HepG2 (cell line): ENCODE results near the gene FSCN2. TPM values are rescaled to one million over a fixed set of nuclear protein-coding genes. Genes with fewer than 3 reads are reported as not detected.
A peak's percentile ranks its signal among the peaks of the same experiment; 100 is the strongest.

Experiments
- FOSL1 ChIP-seq: sonication (generic); formaldehyde crosslinking; IDR thresholded peaks from 2 replicates; pipeline ENCODE4 v1.9.0; 2021; ENCODE audit warnings: missing genetic modification reagents, borderline replicate concordance
- GLI4 ChIP-seq: sonication (generic); formaldehyde crosslinking; IDR thresholded peaks from 2 replicates; pipeline ENCODE4 v1.5.1; 2020; ENCODE audit warnings: missing genetic modification reagents, mild to moderate bottlenecking, moderate library complexity, borderline replicate concordance
- KLF16 ChIP-seq, 2 experiments: sonication (generic) in 1 of 2; formaldehyde crosslinking in 1 of 2; IDR thresholded peaks; 2 replicates each; pipeline versions ENCODE4 v1.6.1 to v1.8.0; 2016 to 2023; ENCODE audit warnings: missing genetic modification reagents in 2 of 2, missing compliant biosample characterization in 1 of 2
- SOX13 ChIP-seq, 3 experiments: fragments of 450-650 bp in 1 of 3; sonication (generic) in 1 of 3; formaldehyde crosslinking in 1 of 3; IDR thresholded peaks in 2 of 3; conservative IDR thresholded peaks in 1 of 3; 2 replicates each; pipeline versions ENCODE4 v1.5.0 to v1.6.1; 2016 to 2020; ENCODE audit warnings: antibody characterized with exemption in 1 of 3, mild to moderate bottlenecking in 1 of 3, missing compliant biosample characterization in 1 of 3, missing genetic modification reagents in 1 of 3, moderate library complexity in 1 of 3
- TEAD3 ChIP-seq: optimal IDR thresholded peaks from 2 replicates; pipeline ENCODE3; 2016; ENCODE audit warnings: borderline replicate concordance
- ZNF205 ChIP-seq: IDR thresholded peaks from 2 replicates; pipeline ENCODE4 v1.6.1; 2018; ENCODE audit warnings: missing biosample characterization, missing genetic modification reagents
- ZNF407 ChIP-seq: sonication (generic); formaldehyde crosslinking; IDR thresholded peaks from one replicate; pipeline ENCODE4 v1.5.1; 2020; ENCODE audit warnings: mild to moderate bottlenecking, missing genetic modification reagents; ENCODE audit errors: not compliant biosample characterization
- ZNF609 ChIP-seq: sonication (generic); formaldehyde crosslinking; IDR thresholded peaks from 2 replicates; pipeline ENCODE4 v1.4.0; 2020; ENCODE audit warnings: mild to moderate bottlenecking, missing genetic modification reagents, borderline replicate concordance
- ZNF687 ChIP-seq: sonication (generic); formaldehyde crosslinking; IDR thresholded peaks from 2 replicates; pipeline ENCODE4 v1.5.1; 2020; ENCODE audit warnings: mild to moderate bottlenecking, missing genetic modification reagents, moderate library complexity
- polyA plus RNA-seq, 8 experiments: library from polyadenylated mRNA; depleted of rRNA in 3 of 8; stranded (reverse) in 7 of 8; unstranded in 1 of 8; fragments of >200 nt; fragmentation: Illumina TruSeq in 4 of 8; extraction: Trizol in 4 of 8; gene quantifications; 2 replicates each; pipeline versions ENCODE4 v1.2.1 to v1.2.3, GENCODE V29; 2011 to 2016; ENCODE audit warnings: low read depth in 4 of 8, missing spikeins in 1 of 8, mixed read lengths in 1 of 8; ENCODE audit not compliant: insufficient read depth in 1 of 8
- total RNA-seq, 5 experiments: library from RNA; depleted of rRNA; stranded (reverse); fragments of >200 nt; fragmentation: Illumina TruSeq; extraction: Trizol; gene quantifications; 2 replicates each; pipeline ENCODE4 v1.2.3, GENCODE V29; 2016; ENCODE audit warnings: low read depth in 1 of 5

FSCN2 gene
- total and polyA plus RNA-seq, 2 of the 13 experiments (the other 11 are each of a cell fraction or from before 2014, with no cell fraction given): 0.09 TPM; not detected in 1

- no peak for TF ChIP-seq ZNF407 (CRISPR knock-in tag)
- 0 out of 2 replicates have a peak, but pooled peaks have one; percentile 13 for TF ChIP-seq ZNF205 (CRISPR knock-in tag)
- peak; percentile 12; the same call in 1 of the 2 replicates for TF ChIP-seq ZNF609
- 0 out of 2 replicates have a peak, but pooled peaks have one; percentile 17 for TF ChIP-seq SOX13 (IDR thresholded peaks at IDR 0.05)
- TF ChIP-seq SOX13 (CRISPR knock-in tag; conservative IDR thresholded peaks at IDR 0.05 in 1 of 2, IDR thresholded peaks at IDR 0.05 in 1 of 2): peak in 1 of 2 experiments; percentile 81; a peak in 2 of 4 replicates
- TF ChIP-seq KLF16 (CRISPR knock-in tag; IDR thresholded peaks at IDR 0.05): 0 out of 4 replicates have a peak, but pooled peaks of 1 of the 2 experiments have one; percentile 11
- TF ChIP-seq TEAD3 (CRISPR knock-in tag): peak; percentile 40
- peak; percentile 81; the same call in 1 of the 2 replicates for TF ChIP-seq FOSL1
- TF ChIP-seq GLI4: no peak
- peak; percentile 75 for TF ChIP-seq ZNF687
These were observed 48.6 kb downstream of the FSCN2 start (continued) for GRCh38 chr17:81576621-81577277.
